Kidney (tissue), 14 donors: Measurements from ENCODE around the gene ACAP1. TPM values are rescaled to one million over a fixed set of nuclear protein-coding genes. Genes with fewer than 3 reads are reported as not detected.
A peak's percentile ranks its signal among the peaks of the same experiment; 100 is the strongest.

Experiments used
- DNase-seq, 5 donors: peaks; one replicate each; pipeline ENCODE4 v3.0.0-alpha.2; 2013 to 2020
- FAIRE-seq: peaks from 2 replicates; lab custom pipeline; 2012; peaks lifted over from hg19 to GRCh38; lab: Jason Lieb, UNC
- H3K27ac ChIP-seq, 2 donors: one replicate each; pipeline ENCODE4 v1.7.0; 2013; ENCODE audit warnings: low read depth in 2 of 2, low read length in 2 of 2, inconsistent platforms in 1 of 2
- H3K27me3 ChIP-seq: one replicate; pipeline ENCODE4 v1.7.1; 2013; ENCODE audit warnings: low read length, inconsistent platforms; ENCODE audit not compliant: control insufficient read depth, insufficient read depth
- H3K36me3 ChIP-seq, 3 donors: one replicate each; pipeline versions ENCODE4 v1.7.0 to v1.7.1; 2013; ENCODE audit warnings: low read length in 3 of 3, control low read depth in 1 of 3, inconsistent platforms in 1 of 3; ENCODE audit not compliant: insufficient read depth in 3 of 3, control insufficient read depth in 2 of 3
- H3K4me1 ChIP-seq, 3 donors: one replicate each; pipeline versions ENCODE4 v1.7.0 to v1.7.1; 2013; ENCODE audit warnings: low read length in 3 of 3, inconsistent platforms in 1 of 3, low read depth in 1 of 3; ENCODE audit not compliant: control insufficient read depth in 2 of 3, insufficient read depth in 2 of 3
- H3K4me3 ChIP-seq, 3 donors: one replicate each; pipeline versions ENCODE4 v1.7.0 to v1.8.1; 2013; ENCODE audit warnings: low read length in 3 of 3, control low read depth in 1 of 3, inconsistent platforms in 1 of 3
- H3K9ac ChIP-seq, 3 donors: one replicate each; pipeline versions ENCODE4 v1.7.0 to v1.7.1; 2013; ENCODE audit warnings: low read length in 3 of 3, control low read depth in 1 of 3, inconsistent platforms in 1 of 3
- H3K9me3 ChIP-seq, 3 donors: one replicate each; pipeline versions ENCODE4 v1.7.0 to v1.7.1; 2013; ENCODE audit warnings: low read length in 3 of 3, control low read depth in 1 of 3, inconsistent platforms in 1 of 3; ENCODE audit not compliant: control insufficient read depth in 2 of 3, insufficient read depth in 1 of 3
- intact Hi-C: fragments of 100-400 bp; cut with DNase I; formaldehyde crosslinking; loops from one replicate; pipeline ENCODE4 v1.11.1; 2022
- polyA plus RNA-seq: library from polyadenylated mRNA; stranded (reverse); fragments of 350-450 nt; fragmentation: Illumina TruSeq; extraction: RNeasy Lipid Tissue Mini Kit (QIAGEN cat#74804); gene quantifications from one replicate; pipeline ENCODE4 v1.2.3, GENCODE V29; 2014; ENCODE audit warnings: low read depth, low replicate concordance; ENCODE audit not compliant: insufficient read depth
- total RNA-seq: library from RNA; stranded (reverse); fragmentation: NEBNext Ultra II Directional; extraction: Animal tissue kit (Norgen Biotek cat#: 25700); gene quantifications from one replicate; pipeline ENCODE4 v1.2.1, GENCODE V29; 2021
- TF ChIP-seq, protein P1 (sequence below): IDR thresholded peaks from 3 replicates; pipeline ENCODE4 v1.5.1; 2012; ENCODE audit warnings: mild to moderate bottlenecking, moderate library complexity, borderline replicate concordance; ENCODE audit not compliant: insufficient read depth; ENCODE audit errors: extremely low read depth
- donor health status: control.
- donor health status: control.
- donor health status: control.
- donor health status: control.
- donor health status: control.
- donor health status: DM: yes; HTN: yes; CAD: no.
- donor health status: Normal renal cell carcinoma (clear cell type).

Gene ACAP1
- total and polyA plus RNA-seq, 2 donors from 2014 or later: 9.9 to 26.0 TPM

DNA sequence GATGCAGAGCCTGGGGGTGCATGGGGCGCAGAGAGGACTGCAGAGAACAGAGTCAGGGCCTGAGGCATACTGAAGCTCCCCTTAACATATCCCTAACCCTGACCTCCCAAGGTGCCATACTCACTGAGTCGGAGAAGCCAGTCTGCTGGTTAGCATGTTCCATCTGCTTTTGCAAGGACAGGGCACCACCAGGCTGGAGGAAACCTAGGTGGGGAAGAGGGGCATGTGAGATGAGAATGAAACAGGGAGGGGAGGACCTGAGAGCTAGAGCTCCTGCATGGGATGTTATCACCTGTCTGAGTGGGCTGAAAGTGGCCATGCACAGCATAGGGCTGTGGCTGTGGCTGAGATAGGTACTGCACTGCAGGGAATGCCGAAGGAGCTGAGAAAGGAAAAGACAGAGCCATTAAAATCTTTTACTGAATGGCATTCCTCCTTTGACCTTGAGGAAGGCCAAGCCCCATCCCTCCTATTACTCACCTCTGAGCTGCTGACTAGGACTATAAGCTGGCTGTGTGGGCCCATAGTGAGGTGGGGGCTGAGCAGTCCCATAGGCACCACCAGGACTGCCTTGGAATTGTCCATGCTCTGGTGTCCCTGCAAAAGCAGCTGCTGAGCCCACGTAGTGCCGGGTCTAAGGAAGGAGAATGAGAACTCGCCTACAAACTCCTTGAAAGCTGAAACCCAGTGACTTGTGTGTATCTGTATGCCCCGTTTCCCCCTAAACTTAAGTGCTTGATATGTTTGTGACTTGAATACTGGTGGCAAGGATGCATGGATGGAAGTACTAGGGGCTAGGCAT is 23.0 kb upstream of the ACAP1 start:
- Histone ChIP-seq H3K9me3 (no peaks in the 10 kb centered on the region), H3K36me3 (peaks cover 14 to 51% (median 47%) of the 10 kb centered on the region in 3 donors), H3K4me3 (peak overlapping the region in 1 of 3 donors; percentile 93), H3K27ac (no peak overlapping the region), H3K27me3 (no peaks in the 10 kb centered on the region), H3K4me1 (peaks cover 0 to 41% (median 12%) of the 10 kb centered on the region in 3 donors), H3K9ac (no peak overlapping the region)
- FAIRE-seq: no peak
- TF ChIP-seq, protein P1, sequence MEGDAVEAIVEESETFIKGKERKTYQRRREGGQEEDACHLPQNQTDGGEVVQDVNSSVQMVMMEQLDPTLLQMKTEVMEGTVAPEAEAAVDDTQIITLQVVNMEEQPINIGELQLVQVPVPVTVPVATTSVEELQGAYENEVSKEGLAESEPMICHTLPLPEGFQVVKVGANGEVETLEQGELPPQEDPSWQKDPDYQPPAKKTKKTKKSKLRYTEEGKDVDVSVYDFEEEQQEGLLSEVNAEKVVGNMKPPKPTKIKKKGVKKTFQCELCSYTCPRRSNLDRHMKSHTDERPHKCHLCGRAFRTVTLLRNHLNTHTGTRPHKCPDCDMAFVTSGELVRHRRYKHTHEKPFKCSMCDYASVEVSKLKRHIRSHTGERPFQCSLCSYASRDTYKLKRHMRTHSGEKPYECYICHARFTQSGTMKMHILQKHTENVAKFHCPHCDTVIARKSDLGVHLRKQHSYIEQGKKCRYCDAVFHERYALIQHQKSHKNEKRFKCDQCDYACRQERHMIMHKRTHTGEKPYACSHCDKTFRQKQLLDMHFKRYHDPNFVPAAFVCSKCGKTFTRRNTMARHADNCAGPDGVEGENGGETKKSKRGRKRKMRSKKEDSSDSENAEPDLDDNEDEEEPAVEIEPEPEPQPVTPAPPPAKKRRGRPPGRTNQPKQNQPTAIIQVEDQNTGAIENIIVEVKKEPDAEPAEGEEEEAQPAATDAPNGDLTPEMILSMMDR: no peak
- intact Hi-C loops: no loop called here
- no peak for DNase-seq

DNA sequence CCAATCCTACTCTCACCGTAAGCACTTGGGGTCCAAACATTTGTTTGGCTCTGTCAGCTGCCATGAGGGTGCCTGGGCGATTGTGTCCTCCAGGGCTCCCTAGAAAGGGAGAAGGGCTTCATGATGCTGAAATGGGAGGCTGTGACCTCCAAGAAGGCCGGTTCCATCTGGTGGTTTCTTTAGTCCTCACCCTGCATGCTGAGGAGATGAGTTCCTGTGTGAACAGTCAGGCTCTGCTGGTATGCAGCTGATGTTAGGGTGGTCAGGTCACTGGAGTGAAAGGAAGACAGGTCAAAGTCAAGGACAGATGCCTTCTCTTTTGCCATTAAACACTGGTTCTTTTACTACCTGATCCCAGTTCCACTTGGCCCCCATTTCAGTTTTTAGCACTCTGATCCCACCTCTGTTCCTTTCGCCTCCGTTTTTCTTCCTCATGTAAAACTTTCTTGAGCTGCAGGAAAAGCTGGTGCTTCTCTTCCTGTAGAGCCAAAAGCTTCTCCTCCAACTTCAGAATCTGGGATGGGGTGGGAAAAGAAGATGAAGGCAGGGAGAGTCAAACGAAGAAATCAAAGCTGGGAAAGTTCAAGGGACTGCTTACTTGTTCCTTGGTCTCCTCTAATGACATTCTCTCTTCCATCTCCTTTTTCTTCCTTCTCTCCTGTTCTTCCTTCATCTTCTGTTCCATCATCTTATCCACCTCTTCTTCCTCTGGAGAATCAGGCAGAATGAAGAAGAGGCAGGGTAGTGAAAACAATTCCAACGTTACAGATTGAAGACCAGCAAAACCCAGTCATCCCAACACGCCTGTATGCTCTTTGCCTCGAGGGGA is 22.2 kb upstream of the ACAP1 start:
- peak overlapping the region; percentile 59 to 93 (median 79) for H3K4me3 ChIP-seq
- peak overlapping the region; percentile 90 to 92 for H3K27ac ChIP-seq
- peaks cover 14 to 56% (median 50%) of the 10 kb centered on the region in 3 donors for H3K36me3 ChIP-seq
- TF ChIP-seq, protein P1: no peak
- H3K4me1 ChIP-seq: peaks cover 0 to 40% (median 14%) of the 10 kb centered on the region in 3 donors
- intact Hi-C loops: no loop called here
- no peak for DNase-seq
- no peaks in the 10 kb centered on the region for H3K9me3 ChIP-seq
- no peaks in the 10 kb centered on the region for H3K27me3 ChIP-seq
- FAIRE-seq: no peak
- peak overlapping the region; percentile 9 to 91 (median 85) for H3K9ac ChIP-seq

DNA sequence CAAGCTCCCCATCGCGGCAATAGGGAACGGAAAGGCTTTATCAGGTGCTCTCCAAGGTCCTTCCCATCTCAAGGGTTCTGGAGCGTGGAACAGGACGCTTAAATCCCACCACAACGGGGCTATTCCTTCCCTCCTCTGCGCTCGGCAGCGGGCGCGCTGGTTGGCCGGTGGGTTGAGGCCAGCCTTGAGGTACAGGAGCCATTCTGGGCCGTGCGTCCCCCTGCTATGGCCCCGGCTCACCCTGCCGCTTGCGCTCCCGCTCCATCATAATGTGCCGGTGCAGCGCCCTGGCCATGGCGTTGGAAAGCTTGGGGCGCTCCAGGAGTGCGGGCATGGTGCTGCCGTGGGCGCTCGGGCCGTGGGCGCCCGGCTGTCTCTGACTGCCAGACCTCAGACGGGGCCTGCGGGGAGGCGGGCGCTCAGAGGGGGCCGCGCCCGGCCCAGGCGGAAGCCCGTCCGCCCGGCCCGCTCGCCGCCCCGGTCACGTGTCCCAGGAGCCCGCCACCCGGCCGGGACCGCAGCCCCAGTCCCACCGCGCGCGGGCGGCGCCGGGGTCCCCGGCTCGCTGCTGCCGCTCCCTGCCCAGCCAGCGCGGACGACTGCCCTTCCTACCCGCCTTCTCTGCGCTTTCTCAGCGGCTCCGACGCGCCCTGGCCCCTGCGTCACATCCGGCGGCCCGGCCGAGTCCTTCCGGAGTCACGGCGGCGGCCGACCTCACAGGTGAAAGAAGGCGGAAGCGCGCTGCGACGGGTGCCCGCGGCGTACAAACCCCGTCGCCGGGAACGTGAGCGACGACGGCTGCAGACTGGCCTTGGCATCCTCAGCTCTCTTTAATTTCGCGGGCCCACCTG is 21.4 kb upstream of the ACAP1 start, which contains the start of gene GPS2:
TSS of gene GPS2 (minus strand) at position 642 of the 851 bp plus-strand sequence. CDS start at position 334, 308 bp downstream.
- DNase-seq (peak; percentile 92 to 98 (median 94)), FAIRE-seq (no peak)
- peaks cover 0 to 34% (median 15%) of the 10 kb centered on the region in 3 donors for H3K4me1 ChIP-seq
- H3K27me3 ChIP-seq: no peaks in the 10 kb centered on the region
- H3K9me3 ChIP-seq: no peaks in the 10 kb centered on the region
- TF ChIP-seq, protein P1: no peak
- H3K27ac ChIP-seq: peak within 1 kb of the TSS; percentile 90 to 92
- H3K4me3 ChIP-seq: peak within 1 kb of the TSS; percentile 59 to 93 (median 79)
- H3K9ac ChIP-seq: peak within 1 kb of the TSS; percentile 39 to 95 (median 85)
- peaks cover 14 to 52% (median 44%) of the 10 kb centered on the region in 3 donors for H3K36me3 ChIP-seq
- intact Hi-C loops: no loop called here
